ENCODE data around the gene TMX2.

Gene TMX2

DNA sequence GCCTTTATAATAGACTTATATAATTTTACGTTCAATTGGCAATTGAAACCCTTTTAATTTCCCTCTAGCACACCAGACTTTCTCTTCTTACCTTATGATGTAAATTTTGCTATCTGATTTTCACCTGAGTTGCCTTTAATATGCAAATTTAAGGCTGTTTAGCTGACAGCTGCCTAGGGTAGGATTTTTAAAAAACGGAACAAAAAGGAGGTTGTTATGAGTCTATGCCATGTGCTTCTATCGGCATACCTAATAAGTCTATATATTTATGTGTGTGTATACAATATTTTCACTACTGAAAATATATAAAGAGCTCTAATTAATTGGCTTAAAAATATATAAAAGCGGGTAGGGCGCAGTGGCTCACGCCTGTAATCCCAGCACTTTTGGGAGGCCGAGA is 17.1 kb downstream of the TMX2 start:
- Histone ChIP-seq H4K91ac (ENCODE audit: low read depth, low read length) (no peak overlapping the region), H3K79me1 (ENCODE audit: low read length) (no peaks in the 10 kb centered on the region), H3K23ac (ENCODE audit: low read length) (no peak overlapping the region), H3K9ac (ENCODE audit: low read length) (no peak overlapping the region), H3K27ac (ENCODE audit: low read depth, low read length) (no peak overlapping the region), H2AFZ (ENCODE audit: insufficient read depth, low read length, poor library complexity) (no peak overlapping the region), H3K4me3 (ENCODE audit: low read depth, low read length) (no peak overlapping the region), H3K4me1 (ENCODE audit: control insufficient read depth in 1 of 2, insufficient read depth in 2 of 2, low read length in 2 of 2) (no peaks in the 10 kb centered on the region), H3K9me3 (ENCODE audit: insufficient read depth, low read depth, low read length) (no peaks in the 10 kb centered on the region), H3K4me2 (ENCODE audit: low read length) (no peak overlapping the region), H3K14ac (ENCODE audit: low read length) (no peak overlapping the region), H2BK5ac (ENCODE audit: low read depth, low read length, poor library complexity) (no peak overlapping the region), H3K79me2 (ENCODE audit: control insufficient read depth, insufficient read depth, low read length, poor library complexity) (no peaks in the 10 kb centered on the region), H3K4ac (ENCODE audit: low read depth, low read length) (no peak overlapping the region), H3K36me3 (ENCODE audit: control insufficient read depth in 1 of 2, insufficient read depth in 2 of 2, low read length in 2 of 2) (no peaks in the 10 kb centered on the region), H3K27me3 (ENCODE audit: insufficient read depth, low read length) (no peaks in the 10 kb centered on the region), H2BK120ac (ENCODE audit: insufficient read depth, low read length, poor library complexity) (no peak overlapping the region), H4K12ac (ENCODE audit: low read depth, low read length) (no peak overlapping the region), H3K18ac (ENCODE audit: low read length) (no peak overlapping the region), H2BK12ac (ENCODE audit: low read length) (no peak overlapping the region), H2AK5ac (ENCODE audit: low read length) (no peak overlapping the region), H4K8ac (ENCODE audit: low read depth, low read length) (no peak overlapping the region)
- DNase-seq = no peak
- WGBS (ENCODE audit: extremely low coverage, insufficient coverage, insufficient read length) = no CpG with 5 or more reads among the region's 7 CpGs

DNA sequence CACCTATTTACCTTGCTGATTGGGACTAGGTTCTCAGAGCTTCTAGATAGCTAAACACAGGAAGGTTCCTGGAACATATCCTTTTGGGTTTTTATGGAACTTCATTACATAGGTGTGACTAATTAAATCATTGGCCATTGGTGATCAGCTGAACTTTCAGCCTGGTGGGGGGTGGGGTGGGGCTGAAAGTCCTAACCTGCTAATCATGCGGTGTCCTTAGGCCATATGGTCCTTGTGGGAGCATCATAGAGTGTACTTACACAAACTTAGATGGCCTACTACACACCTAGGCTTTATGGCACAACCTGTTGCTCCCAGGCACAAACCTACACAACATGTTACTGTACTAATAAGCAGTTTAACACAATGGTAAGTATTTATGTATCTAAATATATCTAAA is 20.3 kb downstream of the TMX2 start:
- no peak overlapping the region for H4K91ac ChIP-seq (ENCODE audit: low read depth, low read length)
- no peak overlapping the region for H3K4me2 ChIP-seq (ENCODE audit: low read length)
- H4K8ac ChIP-seq (ENCODE audit: low read depth, low read length) = no peak overlapping the region
- H2BK12ac ChIP-seq (ENCODE audit: low read length) = no peak overlapping the region
- H3K79me2 ChIP-seq (ENCODE audit: control insufficient read depth, insufficient read depth, low read length, poor library complexity) = no peaks in the 10 kb centered on the region
- no peaks in the 10 kb centered on the region for H3K27me3 ChIP-seq (ENCODE audit: insufficient read depth, low read length)
- WGBS (ENCODE audit: extremely low coverage, insufficient coverage, insufficient read length) = no CpG with 5 or more reads among the region's 1 CpG
- no peak overlapping the region for H3K4me3 ChIP-seq (ENCODE audit: low read depth, low read length)
- H3K23ac ChIP-seq (ENCODE audit: low read length) = no peak overlapping the region
- H2AK5ac ChIP-seq (ENCODE audit: low read length) = no peak overlapping the region
- H2BK120ac ChIP-seq (ENCODE audit: insufficient read depth, low read length, poor library complexity) = no peak overlapping the region
- peaks cover under 1 to 4% of the 10 kb centered on the region in 2 experiments for H3K36me3 ChIP-seq (ENCODE audit: control insufficient read depth in 1 of 2, insufficient read depth in 2 of 2, low read length in 2 of 2)
- H3K18ac ChIP-seq (ENCODE audit: low read length) = no peak overlapping the region
- no peak overlapping the region for H2AFZ ChIP-seq (ENCODE audit: insufficient read depth, low read length, poor library complexity)
- H3K14ac ChIP-seq (ENCODE audit: low read length) = no peak overlapping the region
- peak overlapping the region; percentile 52 for H3K4ac ChIP-seq (ENCODE audit: low read depth, low read length)
- no peaks in the 10 kb centered on the region for H3K79me1 ChIP-seq (ENCODE audit: low read length)
- H2BK5ac ChIP-seq (ENCODE audit: low read depth, low read length, poor library complexity) = no peak overlapping the region
- no peaks in the 10 kb centered on the region for H3K4me1 ChIP-seq (ENCODE audit: control insufficient read depth in 1 of 2, insufficient read depth in 2 of 2, low read length in 2 of 2)
- no peak for DNase-seq
- no peak overlapping the region for H3K9ac ChIP-seq (ENCODE audit: low read length)
- no peak overlapping the region for H3K27ac ChIP-seq (ENCODE audit: low read depth, low read length)
- no peaks in the 10 kb centered on the region for H3K9me3 ChIP-seq (ENCODE audit: insufficient read depth, low read depth, low read length)
- H4K12ac ChIP-seq (ENCODE audit: low read depth, low read length) = no peak overlapping the region

DNA sequence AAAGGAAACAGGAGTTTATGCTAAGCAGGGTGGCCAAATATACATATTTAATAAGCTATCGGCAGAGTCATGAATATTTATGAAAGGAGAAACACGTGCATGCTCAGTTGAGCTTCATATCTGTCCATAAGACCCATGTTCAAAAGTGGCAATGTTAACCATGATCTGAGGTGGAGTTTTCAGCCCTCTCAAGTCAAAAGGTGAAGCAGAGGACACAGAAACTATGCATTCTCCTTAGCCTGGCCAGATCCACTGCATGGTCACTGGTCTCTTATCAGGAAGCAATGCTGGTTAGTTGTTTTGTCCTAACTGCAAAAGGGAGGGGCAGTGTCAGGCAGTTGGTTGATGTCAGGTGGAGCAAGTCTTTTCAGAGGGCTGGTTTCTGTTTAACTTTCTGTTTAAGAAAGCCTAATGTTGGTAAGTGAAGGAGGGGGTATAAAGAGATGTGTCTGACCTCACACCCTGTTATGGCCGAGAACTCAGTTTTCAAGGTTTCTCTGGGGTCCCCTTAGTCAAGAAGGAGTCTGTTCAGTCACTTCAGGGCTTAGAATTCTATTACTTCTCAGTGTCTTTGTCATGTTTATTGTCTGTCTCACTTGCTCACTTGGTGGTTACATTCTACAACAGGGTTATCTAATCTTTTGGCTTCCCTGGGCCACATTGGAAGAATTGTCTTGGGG is 23.4 kb downstream of the TMX2 start:
- Histone ChIP-seq H3K79me1 (ENCODE audit: low read length) (no peaks in the 10 kb centered on the region), H2AFZ (ENCODE audit: insufficient read depth, low read length, poor library complexity) (no peak overlapping the region), H3K27me3 (ENCODE audit: insufficient read depth, low read length) (no peaks in the 10 kb centered on the region), H3K4me1 (ENCODE audit: control insufficient read depth in 1 of 2, insufficient read depth in 2 of 2, low read length in 2 of 2) (peaks cover 0 to under 1% of the 10 kb centered on the region in 2 experiments), H2BK5ac (ENCODE audit: low read depth, low read length, poor library complexity) (no peak overlapping the region), H2AK5ac (ENCODE audit: low read length) (no peak overlapping the region), H3K18ac (ENCODE audit: low read length) (no peak overlapping the region), H2BK120ac (ENCODE audit: insufficient read depth, low read length, poor library complexity) (no peak overlapping the region), H3K4me2 (ENCODE audit: low read length) (no peak overlapping the region), H3K23ac (ENCODE audit: low read length) (no peak overlapping the region), H3K36me3 (ENCODE audit: control insufficient read depth in 1 of 2, insufficient read depth in 2 of 2, low read length in 2 of 2) (peaks cover 7 to 12% of the 10 kb centered on the region in 2 experiments), H2BK12ac (ENCODE audit: low read length) (no peak overlapping the region), H3K4me3 (ENCODE audit: low read depth, low read length) (no peak overlapping the region), H3K27ac (ENCODE audit: low read depth, low read length) (no peak overlapping the region), H4K91ac (ENCODE audit: low read depth, low read length) (no peak overlapping the region), H3K4ac (ENCODE audit: low read depth, low read length) (no peak overlapping the region), H4K8ac (ENCODE audit: low read depth, low read length) (no peak overlapping the region), H3K9ac (ENCODE audit: low read length) (peak overlapping the region; percentile 7), H4K12ac (ENCODE audit: low read depth, low read length) (peak overlapping the region; percentile 20), H3K14ac (ENCODE audit: low read length) (no peak overlapping the region), H3K79me2 (ENCODE audit: control insufficient read depth, insufficient read depth, low read length, poor library complexity) (no peaks in the 10 kb centered on the region), H3K9me3 (ENCODE audit: insufficient read depth, low read depth, low read length) (no peaks in the 10 kb centered on the region)
- no peak for DNase-seq
- WGBS (ENCODE audit: extremely low coverage, insufficient coverage, insufficient read length) = no CpG with 5 or more reads among the region's 3 CpGs

DNA sequence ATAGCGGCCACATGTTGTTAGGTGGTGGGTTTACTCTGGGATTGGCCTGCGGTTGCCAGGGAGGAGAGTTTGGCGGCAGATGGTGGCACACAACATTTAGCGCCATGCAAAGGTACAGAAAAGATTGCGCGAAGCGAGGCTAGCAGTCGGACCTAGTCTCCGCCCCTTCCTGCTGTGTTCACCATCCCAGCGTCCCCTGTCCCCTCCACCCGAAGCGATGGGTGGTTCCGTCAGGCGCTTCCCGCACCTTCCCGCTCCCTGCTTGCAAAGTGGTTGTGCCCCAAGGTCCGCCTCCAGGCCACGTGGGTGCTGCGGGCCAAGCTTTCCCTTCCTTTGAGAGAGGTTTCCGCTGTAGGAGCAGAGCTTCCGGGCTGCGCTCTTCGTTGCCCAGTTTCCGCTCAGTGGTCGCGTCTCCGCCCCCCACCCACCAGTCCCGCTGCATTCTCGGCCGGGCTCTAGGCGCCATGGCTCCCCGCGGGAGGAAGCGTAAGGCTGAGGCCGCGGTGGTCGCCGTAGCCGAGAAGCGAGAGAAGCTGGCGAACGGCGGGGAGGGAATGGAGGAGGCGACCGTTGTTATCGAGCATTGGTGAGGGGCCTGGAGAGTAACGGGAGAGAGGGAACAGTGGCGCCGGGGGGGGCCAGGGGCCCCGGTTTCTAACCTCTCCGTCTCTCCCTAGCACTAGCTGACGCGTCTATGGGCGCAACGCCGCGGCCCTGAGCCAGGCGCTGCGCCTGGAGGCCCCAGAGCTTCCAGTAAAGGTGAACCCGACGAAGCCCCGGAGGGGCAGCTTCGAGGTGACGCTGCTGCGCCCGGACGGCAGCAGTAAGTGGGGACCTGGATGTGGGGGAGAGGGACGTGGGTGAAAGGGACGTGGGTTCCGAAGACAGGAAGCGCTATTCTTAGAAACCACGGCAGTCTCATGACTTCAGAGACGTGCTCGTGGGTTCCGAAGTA is 29.0 kb downstream of the TMX2 start, which contains the start of gene SELENOH:
Gene SELENOH (plus strand): TSS at position 360 of the 955 bp plus-strand sequence. CDS start 105 bp downstream, at position 465.
- Histone ChIP-seq H3K4me3 (ENCODE audit: low read depth, low read length) (peak within 1 kb of the TSS; percentile 79), H2BK12ac (ENCODE audit: low read length) (no peak within 1 kb of the TSS), H2BK5ac (ENCODE audit: low read depth, low read length, poor library complexity) (peak within 1 kb of the TSS; percentile 51), H4K8ac (ENCODE audit: low read depth, low read length) (peak within 1 kb of the TSS; percentile 95), H3K27me3 (ENCODE audit: insufficient read depth, low read length) (no peaks in the 10 kb centered on the region), H3K9ac (ENCODE audit: low read length) (peak within 1 kb of the TSS; percentile 99), H3K18ac (ENCODE audit: low read length) (peak within 1 kb of the TSS; percentile 50), H3K9me3 (ENCODE audit: insufficient read depth, low read depth, low read length) (no peaks in the 10 kb centered on the region), H3K14ac (ENCODE audit: low read length) (peak within 1 kb of the TSS; percentile 78), H3K23ac (ENCODE audit: low read length) (peak within 1 kb of the TSS; percentile 76), H3K27ac (ENCODE audit: low read depth, low read length) (peak within 1 kb of the TSS; percentile 57), H4K91ac (ENCODE audit: low read depth, low read length) (peak within 1 kb of the TSS; percentile 62), H4K12ac (ENCODE audit: low read depth, low read length) (peak within 1 kb of the TSS; percentile 94), H3K36me3 (ENCODE audit: control insufficient read depth in 1 of 2, insufficient read depth in 2 of 2, low read length in 2 of 2) (peaks cover 15 to 37% of the 10 kb centered on the region in 2 experiments), H2AFZ (ENCODE audit: insufficient read depth, low read length, poor library complexity) (peak within 1 kb of the TSS; percentile 52), H2AK5ac (ENCODE audit: low read length) (peak within 1 kb of the TSS; percentile 87), H3K79me1 (ENCODE audit: low read length) (peaks cover 10% of the 10 kb centered on the region), H3K4ac (ENCODE audit: low read depth, low read length) (peak within 1 kb of the TSS; percentile 99), H3K4me1 (ENCODE audit: control insufficient read depth in 1 of 2, insufficient read depth in 2 of 2, low read length in 2 of 2) (peaks cover 0 to 8% of the 10 kb centered on the region in 2 experiments), H3K79me2 (ENCODE audit: control insufficient read depth, insufficient read depth, low read length, poor library complexity) (peaks cover 9% of the 10 kb centered on the region), H3K4me2 (ENCODE audit: low read length) (peak within 1 kb of the TSS; percentile 91), H2BK120ac (ENCODE audit: insufficient read depth, low read length, poor library complexity) (peak within 1 kb of the TSS; percentile 47)
- DNase-seq = peak; percentile 97 to 98
- no CpG with 5 or more reads among the region's 75 CpGs for WGBS (ENCODE audit: extremely low coverage, insufficient coverage, insufficient read length)

All from trophoblast cell (in vitro differentiated cells and primary cell).